Measurements from ENCODE around the gene ARHGEF28. TPM values are rescaled to one million over a fixed set of nuclear protein-coding genes. Genes with fewer than 3 reads are reported as not detected.

Gene ARHGEF28
- total and polyA plus RNA-seq, 10 of the 15 experiments (the other 5 are each of a cell fraction or from before 2014, with no cell fraction given): 0.10 to 0.72 (median 0.22) TPM; not detected in 2

DNA sequence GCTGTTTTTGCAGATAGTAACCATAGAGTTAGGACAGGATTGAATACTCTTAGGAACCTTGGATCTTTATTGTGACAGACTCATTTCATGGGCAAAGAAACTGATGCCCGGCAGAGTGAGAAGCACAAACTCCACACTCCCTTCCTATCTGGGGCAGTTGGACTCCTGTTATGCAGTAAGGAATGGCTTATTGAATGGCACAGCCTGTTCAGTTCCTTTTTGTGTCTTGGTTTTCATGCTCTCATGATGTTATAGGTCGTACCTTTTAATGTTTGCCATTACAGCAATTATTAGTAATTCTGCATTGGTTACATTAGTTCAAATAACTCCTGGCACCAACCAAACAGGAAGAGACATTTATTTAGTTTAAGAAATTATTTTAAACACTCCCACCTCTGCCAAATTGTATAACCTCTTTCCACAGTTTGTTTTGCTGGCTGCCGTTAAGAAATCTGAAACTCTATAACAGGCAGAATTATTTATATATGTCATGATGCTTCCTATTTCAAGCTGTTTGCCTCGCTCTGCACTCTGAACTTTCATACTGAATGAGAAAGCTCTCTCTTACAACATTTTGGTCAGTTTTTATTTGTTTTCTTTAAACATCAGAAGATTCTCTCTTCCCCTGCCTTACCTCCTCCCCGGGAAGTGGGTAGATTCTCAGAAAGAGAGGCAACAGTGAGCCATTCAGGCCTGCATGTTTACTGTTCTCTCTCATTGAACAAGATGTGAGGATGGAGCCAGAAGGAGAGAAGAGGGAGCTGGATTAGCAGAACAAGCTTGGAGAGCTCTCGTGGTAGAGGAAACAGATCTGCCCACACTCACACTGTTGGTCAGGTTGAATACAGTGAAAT lies 144.4 kb downstream of the ARHGEF28 start:
- CTCF ChIA-PET: interaction anchor here (0.9 to 1.8 kb wide), 3 partner anchors 10 to 57 kb away, joined by 3 to 12 read pairs (median 5); no protein-coding TSS in a partner anchor
- BruUV-seq (replicated peaks): no TSS peak

More for the DNA sequence above, 144.4 kb downstream of the ARHGEF28 start:
- no peaks in the 10 kb centered on the region for H3K36me3 ChIP-seq (ENCODE audit: control insufficient read depth in 2 of 2, insufficient read depth in 2 of 2, low read length in 1 of 2)
- no peak overlapping the region for H2AFZ ChIP-seq (ENCODE audit: control insufficient read depth, low read depth, low read length)
- FAIRE-seq: no peak
- TF ChIP-seq MEF2A (IDR thresholded peaks at IDR 0.05; ENCODE audit: insufficient read depth, low read depth, low read length): no peak
- TF ChIP-seq NFIC (IDR thresholded peaks at IDR 0.05; ENCODE audit: low read depth, low read length): no peak
- no peak for TF ChIP-seq ATF3 (IDR thresholded peaks at IDR 0.05; ENCODE audit: borderline replicate concordance, extremely low read depth, low read depth, low read length)
- no peak for TF ChIP-seq PAX5 (IDR thresholded peaks at IDR 0.05; ENCODE audit: borderline replicate concordance, low read depth, low read length)
- TF ChIP-seq RBBP5 (conservative IDR thresholded peaks at IDR 0.05): no peak
- TF ChIP-seq SMAD1 (IDR thresholded peaks at IDR 0.05; ENCODE audit: low read depth, partially characterized antibody): no peak
- no peak for TF ChIP-seq CEBPB (IDR thresholded peaks at IDR 0.05; ENCODE audit: borderline replicate concordance in 1 of 2, low read depth in 2 of 2, low read length in 2 of 2)
- no peak for TF ChIP-seq ZNF24 (IDR thresholded peaks at IDR 0.05)
- TF ChIP-seq, protein P1, sequence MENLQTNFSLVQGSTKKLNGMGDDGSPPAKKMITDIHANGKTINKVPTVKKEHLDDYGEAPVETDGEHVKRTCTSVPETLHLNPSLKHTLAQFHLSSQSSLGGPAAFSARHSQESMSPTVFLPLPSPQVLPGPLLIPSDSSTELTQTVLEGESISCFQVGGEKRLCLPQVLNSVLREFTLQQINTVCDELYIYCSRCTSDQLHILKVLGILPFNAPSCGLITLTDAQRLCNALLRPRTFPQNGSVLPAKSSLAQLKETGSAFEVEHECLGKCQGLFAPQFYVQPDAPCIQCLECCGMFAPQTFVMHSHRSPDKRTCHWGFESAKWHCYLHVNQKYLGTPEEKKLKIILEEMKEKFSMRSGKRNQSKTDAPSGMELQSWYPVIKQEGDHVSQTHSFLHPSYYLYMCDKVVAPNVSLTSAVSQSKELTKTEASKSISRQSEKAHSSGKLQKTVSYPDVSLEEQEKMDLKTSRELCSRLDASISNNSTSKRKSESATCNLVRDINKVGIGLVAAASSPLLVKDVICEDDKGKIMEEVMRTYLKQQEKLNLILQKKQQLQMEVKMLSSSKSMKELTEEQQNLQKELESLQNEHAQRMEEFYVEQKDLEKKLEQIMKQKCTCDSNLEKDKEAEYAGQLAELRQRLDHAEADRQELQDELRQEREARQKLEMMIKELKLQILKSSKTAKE (IDR thresholded peaks at IDR 0.05; ENCODE audit: low read depth, poor library complexity, severe bottlenecking): no peak
- no peak for TF ChIP-seq POLR2AphosphoS2 (IDR thresholded peaks at IDR 0.05; ENCODE audit: low read depth, low read length)
- TF ChIP-seq MYB (IDR thresholded peaks at IDR 0.05; ENCODE audit: borderline replicate concordance, low read depth, low read length): no peak
- TF ChIP-seq, protein P2, sequence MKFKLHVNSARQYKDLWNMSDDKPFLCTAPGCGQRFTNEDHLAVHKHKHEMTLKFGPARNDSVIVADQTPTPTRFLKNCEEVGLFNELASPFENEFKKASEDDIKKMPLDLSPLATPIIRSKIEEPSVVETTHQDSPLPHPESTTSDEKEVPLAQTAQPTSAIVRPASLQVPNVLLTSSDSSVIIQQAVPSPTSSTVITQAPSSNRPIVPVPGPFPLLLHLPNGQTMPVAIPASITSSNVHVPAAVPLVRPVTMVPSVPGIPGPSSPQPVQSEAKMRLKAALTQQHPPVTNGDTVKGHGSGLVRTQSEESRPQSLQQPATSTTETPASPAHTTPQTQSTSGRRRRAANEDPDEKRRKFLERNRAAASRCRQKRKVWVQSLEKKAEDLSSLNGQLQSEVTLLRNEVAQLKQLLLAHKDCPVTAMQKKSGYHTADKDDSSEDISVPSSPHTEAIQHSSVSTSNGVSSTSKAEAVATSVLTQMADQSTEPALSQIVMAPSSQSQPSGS (IDR thresholded peaks at IDR 0.05; ENCODE audit: low read length): no peak
- TF ChIP-seq ZNF622 (IDR thresholded peaks at IDR 0.05): no peak
- TF ChIP-seq FOXM1 (IDR thresholded peaks at IDR 0.05; ENCODE audit: low read depth, low read length): no peak
- no peak for TF ChIP-seq WRNIP1 (IDR thresholded peaks at IDR 0.05; ENCODE audit: borderline replicate concordance, low read depth, low read length)
- no peak overlapping the region for H3K4me3 ChIP-seq
- intact Hi-C loops (cut with micrococcal nuclease; ENCODE audit: unreplicated experiment): no loop called here
- no peaks in the 10 kb centered on the region for H3K4me1 ChIP-seq (ENCODE audit: control insufficient read depth, insufficient read depth, low read length)
- DNase-seq (ENCODE audit: low read depth, low spot score): no peak
- H3K4me2 ChIP-seq (ENCODE audit: control insufficient read depth, insufficient read depth): no peak overlapping the region
- H3K9ac ChIP-seq (ENCODE audit: control insufficient read depth, insufficient read depth, low read length): no peak overlapping the region
- 9% methylated on average over 6 of the region's 6 CpGs for WGBS (ENCODE audit: insufficient coverage, insufficient replicate concordance, low lambda C conversion rate, missing lambda C conversion rate)
- H3K9me3 ChIP-seq (replicated peaks; ENCODE audit: control insufficient read depth, insufficient read depth, low read length): no peaks in the 10 kb centered on the region; the same call in 2 of the 3 replicates
- no peak for ATAC-seq
- ChIA-PET SMC1A (ENCODE audit: uncharacterized antibody, unreplicated experiment) (interaction anchor here (1.2 kb wide), 1 partner anchor 10 kb away, joined by 3 read pairs; no protein-coding TSS in a partner anchor), RAD21 (ENCODE audit: unreplicated experiment) (no interaction called here), POLR2A (no interaction called here)
- H3K27me3 ChIP-seq (replicated peaks in 1 of 2; ENCODE audit: control insufficient read depth in 2 of 2, insufficient read depth in 2 of 2, low read length in 1 of 2): no peaks in the 10 kb centered on the region
- in situ Hi-C loops (cut with MboI): no loop called here
- no peaks in the 10 kb centered on the region for H3K79me2 ChIP-seq (ENCODE audit: control insufficient read depth, insufficient read depth, low read length)
- H4K20me1 ChIP-seq (ENCODE audit: control insufficient read depth, insufficient read depth): no peaks in the 10 kb centered on the region
- H3K27ac ChIP-seq (ENCODE audit: control insufficient read depth, insufficient read depth): no peak overlapping the region

Data from GM12878 (cell line).